CD4-positive, alpha-beta T cell (primary cell): ENCODE data around the gene RYR3. TPM values are rescaled to one million over a fixed set of nuclear protein-coding genes. Genes with fewer than 3 reads are reported as not detected.
"Not testable (repeated sequence)": the region's sequence is repeated elsewhere in the genome, so short reads cannot be mapped to it uniquely, and the experiment has no call there.

Source experiments
- ATAC-seq: fragments of 200-7000 bp; cut with Tn5 transposase; one replicate; pipeline ENCODE4 v1.10.0; 2022; ENCODE audit warnings: mild to moderate bottlenecking; ENCODE audit not compliant: poor library complexity
- CTCF ChIA-PET: fragments of 350-600 bp; sonication (Branson Sonifier 250); formaldehyde crosslinking; loops from one replicate; lab custom pipeline; 2021; ENCODE audit warnings: antibody characterized with exemption, inconsistent platforms; lab: Charles Lee
- POLR2A ChIA-PET: fragments of 350-600 bp; sonication (Branson Sonifier 250); formaldehyde crosslinking; loops from one replicate; lab custom pipeline; 2021; ENCODE audit warnings: antibody characterized with exemption, inconsistent platforms; lab: Charles Lee
- DNase-seq, 14 experiments: peaks; one replicate each; pipeline ENCODE4 v3.0.0-alpha.2; 2013 to 2020; ENCODE audit warnings: mixed read lengths in 2 of 14
- H3K27ac ChIP-seq, 2 donors: one replicate each; pipeline versions ENCODE4 v1.5.1 to v1.7.0; 2013; ENCODE audit warnings: low read length in 2 of 2, low read depth in 1 of 2, mild to moderate bottlenecking in 1 of 2
- H3K27me3 ChIP-seq, 2 experiments: 1 replicate in 1 of 2; 2 replicates in 1 of 2; pipeline versions ENCODE4 v1.6.1 to v1.7.0; 2013; ENCODE audit warnings: low read length in 2 of 2, control low read depth in 1 of 2, mild to moderate bottlenecking in 1 of 2, moderate library complexity in 1 of 2; ENCODE audit not compliant: insufficient read depth in 2 of 2, control insufficient read depth in 1 of 2
- H3K36me3 ChIP-seq: one replicate; pipeline ENCODE4 v1.6.1; 2013; ENCODE audit warnings: low read length, control low read depth; ENCODE audit not compliant: insufficient read depth
- H3K4me1 ChIP-seq: one replicate; pipeline ENCODE4 v1.6.1; 2013; ENCODE audit warnings: low read length, control low read depth; ENCODE audit not compliant: insufficient read depth
- H3K4me3 ChIP-seq: one replicate; pipeline ENCODE4 v1.5.1; 2013; ENCODE audit warnings: mild to moderate bottlenecking, low read length, moderate library complexity
- H3K9me3 ChIP-seq, 2 experiments: 1 replicate in 1 of 2; 2 replicates in 1 of 2; pipeline versions ENCODE4 v1.6.1 to v1.7.0; 2013; ENCODE audit warnings: low read length in 2 of 2, mild to moderate bottlenecking in 2 of 2, control low read depth in 1 of 2, moderate library complexity in 1 of 2; ENCODE audit not compliant: control insufficient read depth in 1 of 2, insufficient read depth in 1 of 2
- H3K27ac Mint-ChIP-seq: one replicate; pipeline ENCODE4 v1.8.0; 2020; ENCODE audit warnings: mixed read lengths
- H3K27me3 Mint-ChIP-seq: one replicate; pipeline ENCODE4 v1.8.0; 2021; ENCODE audit warnings: mixed read lengths
- H3K36me3 Mint-ChIP-seq: one replicate; pipeline ENCODE4 v1.8.0; 2021; ENCODE audit warnings: low read depth, mixed read lengths
- H3K4me1 Mint-ChIP-seq: one replicate; pipeline ENCODE4 v1.8.0; 2021; ENCODE audit warnings: low read depth, mixed read lengths
- H3K4me3 Mint-ChIP-seq: one replicate; pipeline ENCODE4 v1.8.0; 2020; ENCODE audit warnings: mild to moderate bottlenecking, mixed read lengths
- H3K9me3 Mint-ChIP-seq: one replicate; pipeline ENCODE4 v1.8.0; 2020; ENCODE audit warnings: mixed read lengths
- intact Hi-C, 2 experiments: fragments of 100-400 bp; cut with DNase I in 1 of 2; cut with micrococcal nuclease in 1 of 2; formaldehyde crosslinking; loops; one replicate each; pipeline versions ENCODE4 v1.15.1 to v1.9.0; 2023 to 2025; cut with DNase I, micrococcal nuclease
- total RNA-seq, 174 experiments: library from RNA in 2 of 174; stranded (reverse) in 2 of 174; gene quantifications; one replicate each; pipeline ENCODE4 v1.2.3 and lab custom pipeline; 2021 to 2026
- TF ChIP-seq, protein P1 (sequence below): fragments of 200-600 bp; IDR thresholded peaks from one replicate; pipeline ENCODE4 v1.8.0; 2022; ENCODE audit warnings: antibody characterized with exemption, mild to moderate bottlenecking

The RYR3 gene
- total RNA-seq, 2 experiments from 2014 or later = not detected

DNA sequence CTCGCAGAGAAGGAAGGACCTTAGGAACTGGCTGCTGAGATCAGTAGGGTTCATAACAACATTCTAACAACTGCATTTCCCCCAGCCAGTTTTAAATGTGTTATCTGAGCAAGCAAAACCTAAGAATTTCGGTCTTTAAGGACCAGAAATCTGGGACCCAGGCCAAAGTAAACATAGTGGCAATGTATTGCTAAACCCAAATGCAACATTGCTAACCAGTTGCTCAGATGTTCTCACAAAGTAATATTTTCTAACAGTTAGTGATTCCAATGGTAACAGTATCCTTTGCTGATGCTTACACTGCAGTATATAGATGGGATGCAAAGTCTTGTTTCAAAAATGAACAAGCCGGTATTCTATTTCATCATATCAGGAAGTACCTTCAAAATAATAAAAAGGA lies 254.3 kb downstream of the RYR3 start:
- ChIA-PET POLR2A (no interaction called here), CTCF (no interaction called here)
- intact Hi-C loops = no loop called here
- ATAC-seq (no peak), DNase-seq (no peak)
- no peaks in the 10 kb centered on the region for H3K4me1 ChIP-seq
- H3K27me3 ChIP-seq = no peaks in the 10 kb centered on the region
- no peak overlapping the region for H3K27ac ChIP-seq
- no peaks in the 10 kb centered on the region for H3K36me3 ChIP-seq
- TF ChIP-seq, protein P1, sequence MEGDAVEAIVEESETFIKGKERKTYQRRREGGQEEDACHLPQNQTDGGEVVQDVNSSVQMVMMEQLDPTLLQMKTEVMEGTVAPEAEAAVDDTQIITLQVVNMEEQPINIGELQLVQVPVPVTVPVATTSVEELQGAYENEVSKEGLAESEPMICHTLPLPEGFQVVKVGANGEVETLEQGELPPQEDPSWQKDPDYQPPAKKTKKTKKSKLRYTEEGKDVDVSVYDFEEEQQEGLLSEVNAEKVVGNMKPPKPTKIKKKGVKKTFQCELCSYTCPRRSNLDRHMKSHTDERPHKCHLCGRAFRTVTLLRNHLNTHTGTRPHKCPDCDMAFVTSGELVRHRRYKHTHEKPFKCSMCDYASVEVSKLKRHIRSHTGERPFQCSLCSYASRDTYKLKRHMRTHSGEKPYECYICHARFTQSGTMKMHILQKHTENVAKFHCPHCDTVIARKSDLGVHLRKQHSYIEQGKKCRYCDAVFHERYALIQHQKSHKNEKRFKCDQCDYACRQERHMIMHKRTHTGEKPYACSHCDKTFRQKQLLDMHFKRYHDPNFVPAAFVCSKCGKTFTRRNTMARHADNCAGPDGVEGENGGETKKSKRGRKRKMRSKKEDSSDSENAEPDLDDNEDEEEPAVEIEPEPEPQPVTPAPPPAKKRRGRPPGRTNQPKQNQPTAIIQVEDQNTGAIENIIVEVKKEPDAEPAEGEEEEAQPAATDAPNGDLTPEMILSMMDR = no peak
- no peak overlapping the region for H3K4me3 Mint-ChIP-seq
- no peak overlapping the region for H3K4me3 ChIP-seq
- no peaks in the 10 kb centered on the region for H3K36me3 Mint-ChIP-seq
- peaks cover 7% of the 10 kb centered on the region for H3K27me3 Mint-ChIP-seq
- H3K4me1 Mint-ChIP-seq = no peaks in the 10 kb centered on the region
- H3K9me3 Mint-ChIP-seq = no peaks in the 10 kb centered on the region
- no peaks in the 10 kb centered on the region for H3K9me3 ChIP-seq
- no peak overlapping the region for H3K27ac Mint-ChIP-seq

DNA sequence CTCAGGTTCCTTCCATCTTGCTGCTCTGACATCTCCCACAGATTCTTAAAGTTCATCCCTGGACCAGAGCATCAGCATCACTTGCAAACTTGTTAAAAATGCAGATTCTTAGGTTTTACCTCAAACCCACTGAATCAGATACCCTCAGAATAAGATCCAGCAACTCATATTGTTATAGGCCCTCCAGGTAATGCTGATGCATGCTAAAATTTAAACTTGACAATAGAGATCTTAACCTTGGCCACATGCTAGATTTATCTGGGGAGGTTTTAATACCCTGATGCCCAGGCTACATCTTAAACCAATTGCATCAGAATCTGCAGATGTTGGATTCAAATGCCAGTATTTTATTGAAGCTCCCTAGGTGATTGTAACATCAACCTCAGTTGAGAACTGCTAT lies 256.9 kb downstream of the RYR3 start:
- ChIA-PET POLR2A (no interaction called here), CTCF (no interaction called here)
- H3K27me3 ChIP-seq = peaks cover 0 to 3% of the 10 kb centered on the region in 2 experiments
- no peaks in the 10 kb centered on the region for H3K36me3 ChIP-seq
- DNase-seq (no peak), ATAC-seq (no peak)
- H3K9me3 Mint-ChIP-seq = no peaks in the 10 kb centered on the region
- H3K4me1 ChIP-seq = no peaks in the 10 kb centered on the region
- no peaks in the 10 kb centered on the region for H3K27me3 Mint-ChIP-seq
- H3K9me3 ChIP-seq = no peaks in the 10 kb centered on the region
- H3K27ac ChIP-seq = no peak overlapping the region
- no peak overlapping the region for H3K4me3 Mint-ChIP-seq
- H3K27ac Mint-ChIP-seq = no peak overlapping the region
- H3K36me3 Mint-ChIP-seq = no peaks in the 10 kb centered on the region
- H3K4me1 Mint-ChIP-seq = no peaks in the 10 kb centered on the region
- TF ChIP-seq, protein P1 = no peak
- intact Hi-C loops = no loop called here
- no peak overlapping the region for H3K4me3 ChIP-seq

DNA sequence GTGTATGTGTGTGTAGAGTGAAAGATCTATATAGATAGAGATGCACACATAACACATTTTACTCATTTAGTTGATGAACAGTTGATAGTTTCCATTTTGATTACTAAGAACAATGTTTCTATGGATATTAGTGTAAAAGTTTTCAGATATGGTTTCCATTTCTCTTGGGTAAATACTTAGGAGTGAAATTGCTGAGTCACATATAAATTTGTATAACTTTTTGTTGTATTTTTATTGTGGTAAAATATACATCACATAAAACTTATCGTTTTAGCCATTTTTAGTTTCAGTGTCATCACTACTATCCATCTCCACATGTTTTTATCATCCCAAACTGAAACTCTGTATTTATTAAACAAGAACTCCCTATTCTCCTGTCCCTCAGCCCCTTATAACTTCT lies 258.3 kb downstream of the RYR3 start:
- H3K27me3 ChIP-seq = peaks cover 0 to 3% of the 10 kb centered on the region in 2 experiments
- no peak overlapping the region for H3K27ac ChIP-seq
- ChIA-PET CTCF (no interaction called here), POLR2A (no interaction called here)
- TF ChIP-seq, protein P1 = no peak
- no peaks in the 10 kb centered on the region for H3K9me3 ChIP-seq
- H3K4me1 ChIP-seq = no peaks in the 10 kb centered on the region
- intact Hi-C loops = no loop called here
- Mint-ChIP-seq H3K4me1 (no peaks in the 10 kb centered on the region), H3K36me3 (no peaks in the 10 kb centered on the region), H3K27me3 (peaks cover 11% of the 10 kb centered on the region), H3K9me3 (no peaks in the 10 kb centered on the region), H3K27ac (no peak overlapping the region), H3K4me3 (no peak overlapping the region)
- no peaks in the 10 kb centered on the region for H3K36me3 ChIP-seq
- no peak for DNase-seq
- no peak for ATAC-seq
- no peak overlapping the region for H3K4me3 ChIP-seq

DNA sequence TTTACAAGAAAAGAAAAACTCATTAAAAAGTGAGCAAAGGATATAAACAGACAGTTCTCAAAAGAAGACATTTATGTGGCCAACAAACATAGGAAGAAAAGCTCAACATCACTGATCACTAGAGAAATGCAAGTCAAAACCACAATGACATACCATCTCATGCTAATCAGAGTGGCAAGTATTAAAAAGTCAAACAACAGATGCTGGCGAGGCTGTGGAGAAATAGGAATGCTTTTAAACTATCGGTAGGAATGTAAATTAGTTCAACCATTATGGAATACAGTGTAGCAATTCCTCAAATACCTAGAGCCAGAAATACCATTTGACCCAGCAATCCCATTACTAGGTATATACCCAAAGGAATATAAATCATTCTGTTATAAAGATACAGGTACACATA lies 267.1 kb downstream of the RYR3 start:
- H3K9me3 ChIP-seq, H3K4me1 Mint-ChIP-seq, H3K4me1 ChIP-seq, POLR2A ChIA-PET, H3K4me3 Mint-ChIP-seq, DNase-seq, H3K9me3 Mint-ChIP-seq, H3K27me3 ChIP-seq, H3K27ac Mint-ChIP-seq, CTCF ChIA-PET, H3K27ac ChIP-seq, H3K36me3 ChIP-seq, H3K4me3 ChIP-seq, ATAC-seq, H3K36me3 Mint-ChIP-seq, intact Hi-C loops: not testable (repeated sequence)
- H3K27me3 Mint-ChIP-seq = peaks cover 20% of the 10 kb centered on the region
